GM12878 (cell line): ENCODE measurements around the gene USH2A. TPM values are rescaled to one million over a fixed set of nuclear protein-coding genes. Genes with fewer than 3 reads are reported as not detected.

Experiments
- ATAC-seq: fragments of 200-7000 bp; cut with Tn5 transposase; 3 replicates; pipeline ENCODE4 v1.9.1; 2020; ENCODE audit warnings: mild to moderate bottlenecking, moderate library complexity
- BruUV-seq: library from RNA; stranded (reverse); fragments of 400-500 nt; replicated peaks from 2 replicates; lab custom pipeline; 2021; lab: Mats Ljungman, UMichigan
- CTCF ChIA-PET: fragments of 300-600 bp; sonication (Branson Sonifier 250); formaldehyde crosslinking; extraction: SDS; loops from one replicate; lab custom pipeline; 2021; ENCODE audit warnings: inconsistent platforms; lab: Yijun Ruan, JAX
- POLR2A ChIA-PET: fragments of 350-600 bp; formaldehyde crosslinking; extraction: SDS; loops from one replicate; lab custom pipeline; 2021; ENCODE audit warnings: inconsistent platforms; lab: Charles Lee
- RAD21 ChIA-PET: fragments of 300-600 bp; sonication (Branson Sonifier 250); formaldehyde crosslinking; loops from one replicate; lab custom pipeline; 2023; ENCODE audit warnings: antibody characterized with exemption; ENCODE audit not compliant: unreplicated experiment; lab: Charles Lee
- SMC1A ChIA-PET: fragments of 300-600 bp; sonication (Branson Sonifier 250); formaldehyde crosslinking; loops from one replicate; lab custom pipeline; 2023; ENCODE audit not compliant: unreplicated experiment, uncharacterized antibody; lab: Charles Lee
- DNase-seq: peaks from one replicate; pipeline ENCODE4 v3.0.0-alpha.2; 2011; ENCODE audit warnings: low read depth, low spot score
- FAIRE-seq: peaks from 3 replicates; lab custom pipeline; 2011; peaks lifted over from hg19 to GRCh38; lab: Jason Lieb, UNC
- H2AFZ ChIP-seq: 2 replicates; pipeline ENCODE4 v1.6.0; 2011; ENCODE audit warnings: low read depth, low read length, control low read depth; ENCODE audit not compliant: control insufficient read depth
- H3K27ac ChIP-seq: 2 replicates; pipeline ENCODE4 v1.5.1; 2011; ENCODE audit warnings: control low read depth; ENCODE audit not compliant: control insufficient read depth, insufficient read depth
- H3K27me3 ChIP-seq, 2 experiments: replicated peaks in 1 of 2; 2 replicates each; pipeline versions ENCODE4 v1.6.0 to v1.6.1; 2011; ENCODE audit warnings: low read length in 1 of 2; ENCODE audit not compliant: control insufficient read depth in 2 of 2, insufficient read depth in 2 of 2
- H3K36me3 ChIP-seq, 2 experiments: 2 replicates each; pipeline ENCODE4 v1.5.1; 2011; ENCODE audit warnings: low read length in 1 of 2; ENCODE audit not compliant: control insufficient read depth in 2 of 2, insufficient read depth in 2 of 2
- H3K4me1 ChIP-seq: 2 replicates; pipeline ENCODE4 v1.6.1; 2011; ENCODE audit warnings: mild to moderate bottlenecking, low read length, moderate library complexity, mixed read lengths; ENCODE audit not compliant: control insufficient read depth, insufficient read depth
- H3K4me2 ChIP-seq: 2 replicates; pipeline ENCODE4 v1.6.0; 2011; ENCODE audit warnings: control low read depth; ENCODE audit not compliant: control insufficient read depth, insufficient read depth
- H3K4me3 ChIP-seq: fragments of 200-600 bp; sonication (generic); 2 replicates; pipeline ENCODE4 v1.5.1; 2016
- H3K79me2 ChIP-seq: 2 replicates; pipeline ENCODE4 v1.6.0; 2011; ENCODE audit warnings: low read length; ENCODE audit not compliant: control insufficient read depth, insufficient read depth
- H3K9ac ChIP-seq: 2 replicates; pipeline ENCODE4 v1.8.0; 2011; ENCODE audit warnings: low read length, control low read depth, mixed read lengths; ENCODE audit not compliant: control insufficient read depth, insufficient read depth
- H3K9me3 ChIP-seq: replicated peaks from 3 replicates; pipeline ENCODE4 v1.5.1; 2011; ENCODE audit warnings: mild to moderate bottlenecking, low read length; ENCODE audit not compliant: control insufficient read depth, insufficient read depth
- H4K20me1 ChIP-seq: 2 replicates; pipeline ENCODE4 v1.6.0; 2011; ENCODE audit not compliant: control insufficient read depth, insufficient read depth
- POLR2A ChIP-seq: IDR thresholded peaks from 2 replicates; pipeline ENCODE4 v1.6.1; 2011; ENCODE audit warnings: low read depth, mild to moderate bottlenecking, low read length
- RAD21 ChIP-seq: IDR thresholded peaks from 2 replicates; pipeline ENCODE4 v1.6.1; 2011; ENCODE audit warnings: mild to moderate bottlenecking, low read depth, low read length, moderate library complexity; ENCODE audit not compliant: insufficient read depth
- RUNX3 ChIP-seq: IDR thresholded peaks from 2 replicates; pipeline ENCODE4 v1.6.1; 2012; ENCODE audit warnings: low read length, inconsistent platforms
- SMC3 ChIP-seq: IDR thresholded peaks from 2 replicates; pipeline ENCODE4 v1.6.1; 2011; ENCODE audit warnings: low read length, improper control_type of control experiment, borderline replicate concordance
- WGBS: methylation state at CpG from one replicate; pipeline ENCODE4 v1.1.6; 2016; ENCODE audit warnings: low lambda C conversion rate; ENCODE audit not compliant: insufficient replicate concordance, insufficient coverage; ENCODE audit errors: missing lambda C conversion rate; 5-methylcytosine and 5-hydroxymethylcytosine counted together
- in situ Hi-C: fragments of 300-500 bp; cut with MboI; formaldehyde crosslinking; loops from 9 replicates; pipeline ENCODE4 v1.14.3; 2018; ENCODE audit warnings: mixed read lengths
- intact Hi-C: fragments of 100-400 bp; cut with micrococcal nuclease; formaldehyde crosslinking; loops from one replicate; pipeline ENCODE4 v1.14.2; 2022; ENCODE audit not compliant: unreplicated experiment
- polyA plus RNA-seq, 11 experiments: library from polyadenylated mRNA; depleted of rRNA in 4 of 11; unstranded in 6 of 11; stranded (reverse) in 5 of 11; fragments of >200 nt; fragmentation: Nextera tagmentation in 4 of 11; fragmentation: Illumina TruSeq in 1 of 11; extraction: Ambion mirVana in 4 of 11; extraction: Trizol in 1 of 11; gene quantifications; 1 replicate in 1 of 11; 2 replicates in 10 of 11; pipeline versions ENCODE4 v1.2.1 to v1.2.3, GENCODE V29; 2011 to 2016; ENCODE audit warnings: inconsistent platforms in 2 of 11, missing spikeins in 2 of 11, low read depth in 1 of 11
- total RNA-seq, 4 experiments: library from RNA; depleted of rRNA in 3 of 4; stranded (reverse); fragments of >200 nt in 3 of 4; fragmentation: Illumina TruSeq in 1 of 4; extraction: Trizol in 1 of 4; gene quantifications; 2 replicates each; pipeline versions ENCODE4 v1.2.1 to v1.2.3, GENCODE V29; 2013 to 2021
- TF ChIP-seq, protein P1 (sequence below), 3 experiments: IDR thresholded peaks in 2 of 3; conservative IDR thresholded peaks in 1 of 3; 2 replicates each; pipeline ENCODE4 v1.5.1; 2011; ENCODE audit warnings: low read depth in 3 of 3, low read length in 3 of 3, mild to moderate bottlenecking in 3 of 3, control low read depth in 2 of 3, moderate library complexity in 2 of 3, inconsistent platforms in 1 of 3, mixed read lengths in 1 of 3; ENCODE audit not compliant: control insufficient read depth in 2 of 3, insufficient read depth in 1 of 3; ENCODE audit errors: extremely low read depth in 1 of 3

USH2A gene
- total and polyA plus RNA-seq, 10 of the 15 experiments (the other 5 are each of a cell fraction or from before 2014, with no cell fraction given): under 0.01 to 0.20 (median 0.01) TPM; not detected in 2

DNA sequence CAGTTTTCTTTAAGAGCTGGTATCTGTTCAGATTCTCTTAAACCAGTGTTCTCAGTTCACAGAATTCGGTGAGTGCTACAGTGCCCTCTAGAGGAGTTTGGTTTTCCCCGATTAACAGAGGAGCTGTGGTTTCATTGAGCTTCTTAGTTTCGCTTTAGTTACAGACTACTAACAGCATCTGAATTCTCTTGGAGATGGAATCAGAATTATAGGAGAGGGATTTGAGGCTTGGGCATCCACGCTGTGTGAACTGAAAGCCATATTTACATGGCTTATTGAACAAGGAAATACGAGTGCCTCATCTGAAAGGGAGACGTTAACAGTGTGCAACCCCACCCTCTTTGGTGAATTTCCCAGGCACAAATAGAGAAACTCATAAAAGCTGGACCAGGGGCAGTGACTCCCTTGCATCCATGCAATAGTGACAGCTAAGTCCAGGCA lies 202.0 kb downstream of the USH2A start:
- DNase-seq (peak; percentile 27), ATAC-seq (peak; percentile 100), FAIRE-seq (peak; percentile 78)
- Histone ChIP-seq H3K4me3 (0 out of 2 replicates have a peak overlapping the region, but pooled peaks have one; percentile 30), H3K9ac (no peak overlapping the region; the same call in 1 of the 2 replicates), H3K27me3 (no peaks in the 10 kb centered on the region), H3K79me2 (no peaks in the 10 kb centered on the region), H4K20me1 (no peaks in the 10 kb centered on the region; the same call in 1 of the 2 replicates), H3K4me2 (peak overlapping the region; percentile 84; the same call in 1 of the 2 replicates), H3K27ac (no peak overlapping the region), H2AFZ (peak overlapping the region; percentile 81), H3K36me3 (no peaks in the 10 kb centered on the region)
- ChIA-PET POLR2A (interaction anchor here (0.6 kb wide), 1 partner anchor 516 kb away, joined by 3 read pairs; no protein-coding TSS in a partner anchor), CTCF (interaction anchor here (0.6 to 4.4 kb wide), 58 partner anchors 10 to 1613 kb away, joined by 3 to 36 read pairs (median 4); no protein-coding TSS in a partner anchor), RAD21 (interaction anchor here (0.6 to 2.0 kb wide), 21 partner anchors 8 to 376 kb away, joined by 3 to 16 read pairs (median 4); no protein-coding TSS in a partner anchor)
- BruUV-seq: no TSS peak
- WGBS: under 1% methylated on average over 6 of the region's 6 CpGs
- in situ Hi-C loops: no loop called here
- TF ChIP-seq RUNX3 (peak; percentile 80), POLR2A (no peak), SMC3 (peak; percentile 28; the same call in 1 of the 2 replicates), RAD21 (peak; percentile 60)
- TF ChIP-seq, protein P1, sequence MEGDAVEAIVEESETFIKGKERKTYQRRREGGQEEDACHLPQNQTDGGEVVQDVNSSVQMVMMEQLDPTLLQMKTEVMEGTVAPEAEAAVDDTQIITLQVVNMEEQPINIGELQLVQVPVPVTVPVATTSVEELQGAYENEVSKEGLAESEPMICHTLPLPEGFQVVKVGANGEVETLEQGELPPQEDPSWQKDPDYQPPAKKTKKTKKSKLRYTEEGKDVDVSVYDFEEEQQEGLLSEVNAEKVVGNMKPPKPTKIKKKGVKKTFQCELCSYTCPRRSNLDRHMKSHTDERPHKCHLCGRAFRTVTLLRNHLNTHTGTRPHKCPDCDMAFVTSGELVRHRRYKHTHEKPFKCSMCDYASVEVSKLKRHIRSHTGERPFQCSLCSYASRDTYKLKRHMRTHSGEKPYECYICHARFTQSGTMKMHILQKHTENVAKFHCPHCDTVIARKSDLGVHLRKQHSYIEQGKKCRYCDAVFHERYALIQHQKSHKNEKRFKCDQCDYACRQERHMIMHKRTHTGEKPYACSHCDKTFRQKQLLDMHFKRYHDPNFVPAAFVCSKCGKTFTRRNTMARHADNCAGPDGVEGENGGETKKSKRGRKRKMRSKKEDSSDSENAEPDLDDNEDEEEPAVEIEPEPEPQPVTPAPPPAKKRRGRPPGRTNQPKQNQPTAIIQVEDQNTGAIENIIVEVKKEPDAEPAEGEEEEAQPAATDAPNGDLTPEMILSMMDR (IDR thresholded peaks at IDR 0.05 in 2 of 3, conservative IDR thresholded peaks at IDR 0.05 in 1 of 3; ENCODE audit: control insufficient read depth in 2 of 3, extremely low read depth in 1 of 3, insufficient read depth in 1 of 3, low read depth in 3 of 3, low read length in 3 of 3): peak; percentile 68 to 78 (median 69)
- TF ChIP-seq, all 136 proteins: peak for 4
- Histone ChIP-seq H3K4me1 (no peaks in the 10 kb centered on the region), H3K9me3 (no peaks in the 10 kb centered on the region)
- SMC1A ChIA-PET: interaction anchor here (0.6 to 2.2 kb wide), 19 partner anchors 8 to 346 kb away, joined by 3 to 15 read pairs (median 4); no protein-coding TSS in a partner anchor
- intact Hi-C loops: loop anchor here (2.0 kb wide), 1 partner anchor 228 kb away; no protein-coding TSS in a partner anchor
